GM18858 (cell line): ENCODE measurements around the gene OR51G2.

Source experiments
- ATAC-seq: cut with Tn5 transposase; IDR thresholded peaks from one replicate; pipeline ENCODE4 v1.9.1; 2021; ENCODE audit not compliant: unreplicated experiment

The OR51G2 gene

GRCh38 chr11:4865855-4866254, 53.3 kb downstream of the OR51G2 start:
- ATAC-seq, result no peak

- ATAC-seq, result no peak
Observed at GRCh38 chr11:4863876-4864275, 55.3 kb downstream of the OR51G2 start.
